K562 (cell line): ENCODE data around the gene FUZ. TPM values are rescaled to one million over a fixed set of nuclear protein-coding genes. Genes with fewer than 3 reads are reported as not detected.

Source experiments
- ATAC-seq: fragments of 200-7000 bp; cut with Tn5 transposase; 3 replicates; pipeline ENCODE4 v1.9.1; 2020; ENCODE audit warnings: moderate library complexity
- BruUV-seq: library from RNA; stranded (reverse); fragments of 400-500 nt; replicated peaks from 2 replicates; lab custom pipeline; 2021; lab: Mats Ljungman, UMichigan
- CTCF ChIA-PET: fragments of 300-600 bp; formaldehyde crosslinking; extraction: SDS; loops from one replicate; lab custom pipeline; 2021; ENCODE audit warnings: low intra/inter-chr PET ratio; lab: Yijun Ruan, JAX
- POLR2A ChIA-PET: fragments of 300-600, 350-650 bp; sonication (Branson Sonifier 250); formaldehyde crosslinking; extraction: SDS; loops from one replicate; lab custom pipeline; 2021; ENCODE audit warnings: antibody characterized with exemption, inconsistent platforms; lab: Yijun Ruan, JAX
- DNase-seq, 4 experiments: peaks; one replicate each; pipeline versions ENCODE4 v3.0.0 to v3.0.0-alpha.2; 2011 to 2018; ENCODE audit warnings: low spot score in 3 of 4, mixed read lengths in 3 of 4; ENCODE audit errors: extremely low read depth in 1 of 4
- FAIRE-seq: peaks from 2 replicates; lab custom pipeline; 2011; peaks lifted over from hg19 to GRCh38; lab: Jason Lieb, UNC
- H2AFZ ChIP-seq: 2 replicates; pipeline ENCODE4 v1.6.0; 2011; ENCODE audit warnings: low read depth, low read length, control low read depth, inconsistent platforms
- H3K27ac ChIP-seq: fragments of 200-600 bp; 3 replicates; pipeline ENCODE4 v1.8.0; 2011; ENCODE audit warnings: low read depth, mild to moderate bottlenecking, control low read depth, inconsistent platforms, low read length, moderate library complexity, mixed read lengths; ENCODE audit errors: extremely low read depth
- H3K27me3 ChIP-seq, 2 experiments: fragments of 300-600 bp in 1 of 2; 2 replicates in 1 of 2; 3 replicates in 1 of 2; pipeline versions ENCODE4 v1.6.0 to v1.8.0; 2011; ENCODE audit warnings: inconsistent platforms in 2 of 2, low read length in 2 of 2, mild to moderate bottlenecking in 1 of 2, mixed read lengths in 1 of 2, moderate library complexity in 1 of 2; ENCODE audit not compliant: control insufficient read depth in 2 of 2, insufficient read depth in 2 of 2
- H3K36me3 ChIP-seq: fragments of 300-600 bp; 3 replicates; pipeline ENCODE4 v1.8.0; 2011; ENCODE audit warnings: mild to moderate bottlenecking, low read length, inconsistent platforms; ENCODE audit not compliant: control insufficient read depth, insufficient read depth
- H3K4me1 ChIP-seq, 2 experiments: fragments of 200-600 bp in 1 of 2; replicated peaks in 1 of 2; 2 replicates in 1 of 2; 3 replicates in 1 of 2; pipeline versions ENCODE4 v1.5.1 to v1.8.0; 2011; ENCODE audit warnings: inconsistent platforms in 2 of 2, low read length in 2 of 2, mild to moderate bottlenecking in 1 of 2, mixed read lengths in 1 of 2, moderate library complexity in 1 of 2; ENCODE audit not compliant: control insufficient read depth in 2 of 2, insufficient read depth in 2 of 2
- H3K4me2 ChIP-seq: 2 replicates; pipeline ENCODE4 v1.6.1; 2011; ENCODE audit warnings: low read length, control low read depth, inconsistent platforms, mixed read lengths; ENCODE audit not compliant: insufficient read depth
- H3K4me3 ChIP-seq: fragments of 200-600 bp; sonication (generic), shearing (Covaris generic); 2 replicates; pipeline ENCODE4 v1.5.1; 2016; ENCODE audit warnings: control low read depth, inconsistent platforms
- H3K79me2 ChIP-seq: fragments of 200-600 bp; 3 replicates; pipeline ENCODE4 v1.8.0; 2011; ENCODE audit warnings: low read length, inconsistent platforms; ENCODE audit not compliant: control insufficient read depth, insufficient read depth
- H3K9ac ChIP-seq, 2 experiments: 2 replicates each; pipeline versions ENCODE4 v1.6.0 to v1.6.1; 2011; ENCODE audit warnings: low read depth in 2 of 2, low read length in 2 of 2, control low read depth in 1 of 2, inconsistent platforms in 1 of 2, mild to moderate bottlenecking in 1 of 2, mixed read lengths in 1 of 2; ENCODE audit not compliant: insufficient read depth in 1 of 2
- H3K9me1 ChIP-seq: one replicate; pipeline ENCODE4 v1.6.0; 2011; ENCODE audit warnings: inconsistent platforms, mild to moderate bottlenecking, low read length, moderate library complexity; ENCODE audit not compliant: control insufficient read depth, insufficient read depth
- H3K9me3 ChIP-seq: replicated peaks from 2 replicates; pipeline ENCODE4 v1.5.1; 2011; ENCODE audit warnings: low read depth, low read length, inconsistent platforms; ENCODE audit not compliant: control insufficient read depth, insufficient read depth
- H4K20me1 ChIP-seq: replicated peaks from 2 replicates; pipeline ENCODE4 v1.6.1; 2011; ENCODE audit warnings: low read length, inconsistent platforms, mixed read lengths; ENCODE audit not compliant: control insufficient read depth, insufficient read depth
- DNMT1 ChIP-seq: fragments of 450-650 bp; IDR thresholded peaks from 2 replicates; pipeline ENCODE4 v1.6.1; 2016; ENCODE audit warnings: antibody characterized with exemption, mild to moderate bottlenecking
- E2F6 ChIP-seq, 2 experiments: IDR thresholded peaks; 2 replicates each; pipeline ENCODE4 v1.6.1; 2011; ENCODE audit warnings: borderline replicate concordance in 1 of 2, control low read depth in 1 of 2, low read depth in 1 of 2, low read length in 1 of 2, mild to moderate bottlenecking in 1 of 2, mixed read lengths in 1 of 2, moderate library complexity in 1 of 2; ENCODE audit not compliant: insufficient read depth in 1 of 2, insufficient read length in 1 of 2, poor library complexity in 1 of 2, severe bottlenecking in 1 of 2; ENCODE audit errors: extremely low read depth in 1 of 2
- ESRRA ChIP-seq: fragments of 450-650 bp; IDR thresholded peaks from 2 replicates; pipeline ENCODE4 v1.6.1; 2014; ENCODE audit warnings: low read depth, mild to moderate bottlenecking, moderate library complexity, borderline replicate concordance
- PCBP2 ChIP-seq: fragments of 200-400 bp; formaldehyde crosslinking; IDR thresholded peaks from 2 replicates; pipeline ENCODE4 v1.6.1; 2018; ENCODE audit warnings: low read length, low read depth, mild to moderate bottlenecking, moderate library complexity; ENCODE audit not compliant: poor library complexity, severe bottlenecking
- POLR3G ChIP-seq: IDR thresholded peaks from 2 replicates; pipeline ENCODE4 v1.6.1; 2011; ENCODE audit not compliant: insufficient read length, insufficient replicate concordance; ENCODE audit errors: extremely low read depth
- SMAD3 ChIP-seq: fragments of 450-650 bp; formaldehyde crosslinking; conservative IDR thresholded peaks from 2 replicates; pipeline ENCODE4 v1.4.0; 2020; ENCODE audit warnings: mild to moderate bottlenecking
- TFE3 ChIP-seq: fragments of 450-650 bp; formaldehyde crosslinking; IDR thresholded peaks from 2 replicates; pipeline ENCODE4 v1.4.0; 2020; ENCODE audit warnings: mild to moderate bottlenecking, mixed read lengths
- ZNF347 ChIP-seq: fragments of 450-650 bp; formaldehyde crosslinking; IDR thresholded peaks from 2 replicates; pipeline ENCODE4 v1.4.0; 2020; ENCODE audit warnings: low read depth, mild to moderate bottlenecking, moderate library complexity
- WGBS: fragments of 100-300 bp; shearing (Covaris generic); methylation state at CpG from one replicate; pipeline ENCODE4 v1.1.6; 2016; ENCODE audit warnings: low coverage, mixed read lengths; ENCODE audit not compliant: insufficient coverage; ENCODE audit errors: missing lambda C conversion rate; 5-methylcytosine and 5-hydroxymethylcytosine counted together
- in situ Hi-C: fragments of 300-500 bp; cut with MboI; formaldehyde crosslinking; loops from 4 replicates; pipeline ENCODE4 v1.15.0; 2018; ENCODE audit warnings: inconsistent platforms, mixed read lengths
- intact Hi-C: fragments of 100-400 bp; cut with micrococcal nuclease; formaldehyde crosslinking; loops from 2 replicates; pipeline ENCODE4 v1.14.2; 2022
- polyA plus RNA-seq, 8 experiments: library from polyadenylated mRNA; depleted of rRNA in 4 of 8; stranded (reverse) in 5 of 8; unstranded in 3 of 8; fragments of >200 nt; fragmentation: Nextera tagmentation in 2 of 8; fragmentation: Illumina TruSeq in 1 of 8; extraction: Ambion mirVana in 2 of 8; extraction: Trizol in 1 of 8; gene quantifications; 2 replicates each; pipeline versions ENCODE4 v1.2.1 to v1.2.3, GENCODE V29; 2011 to 2014; ENCODE audit warnings: inconsistent platforms in 1 of 8, missing spikeins in 1 of 8
- total RNA-seq, 7 experiments: library from RNA; depleted of rRNA in 6 of 7; stranded (reverse); fragments of >200 nt in 6 of 7; fragmentation: Illumina TruSeq in 2 of 7; extraction: Trizol in 2 of 7; gene quantifications; 2 replicates each; pipeline versions ENCODE4 v1.2.1 to v1.2.3, GENCODE V29; 2011 to 2021; ENCODE audit warnings: low replicate concordance in 1 of 7

FUZ gene
- total and polyA plus RNA-seq, 9 of the 15 experiments (the other 6 are each of a cell fraction or from before 2014, with no cell fraction given): 0.17 to 7.6 (median 3.6) TPM; not detected in 1

GRCh38 chr19:49839713-49840112 lies 26.6 kb upstream of the FUZ start:
- ATAC-seq: no peak
- H3K9me1 ChIP-seq: peaks cover 2% of the 10 kb centered on the region
- ChIA-PET CTCF (no interaction called here), POLR2A (interaction anchor here (2.2 kb wide), 1 partner anchor 11 kb away, joined by 7 read pairs; no protein-coding TSS in a partner anchor)
- no peak overlapping the region for H2AFZ ChIP-seq
- BruUV-seq: no TSS peak
- peaks cover 0 to 23% of the 10 kb centered on the region in 2 experiments; a peak in 2 of 5 replicates for H3K4me1 ChIP-seq
- no peaks in the 10 kb centered on the region for H4K20me1 ChIP-seq
- peaks cover 62% of the 10 kb centered on the region for H3K36me3 ChIP-seq
- H3K79me2 ChIP-seq: no peaks in the 10 kb centered on the region
- H3K9ac ChIP-seq: no peak overlapping the region
- no peaks in the 10 kb centered on the region for H3K27me3 ChIP-seq
- H3K4me2 ChIP-seq: no peak overlapping the region
- 92% methylated on average over 11 of the region's 11 CpGs for WGBS
- FAIRE-seq: peak; percentile 11
- DNase-seq: no peak
- TF ChIP-seq ZNF347 (CRISPR knock-in tag): no peak
- no peak for TF ChIP-seq SMAD3 (CRISPR knock-in tag)
- TF ChIP-seq POLR3G: no peak
- no peak for TF ChIP-seq TFE3 (CRISPR knock-in tag)
- no peak for TF ChIP-seq ESRRA
- TF ChIP-seq E2F6 (IDR thresholded peaks at IDR 0.05; ENCODE audit: borderline replicate concordance in 1 of 2, extremely low read depth in 1 of 2, insufficient read depth in 1 of 2, insufficient read length in 1 of 2, low read depth in 1 of 2, low read length in 1 of 2, poor library complexity in 1 of 2, severe bottlenecking in 1 of 2): no peak
- no peak for TF ChIP-seq DNMT1
- no peak for TF ChIP-seq PCBP2
- no peak overlapping the region for H3K27ac ChIP-seq
- H3K9me3 ChIP-seq: no peaks in the 10 kb centered on the region
- intact Hi-C loops (no loop called here), in situ Hi-C loops (no loop called here)
- no peak overlapping the region for H3K4me3 ChIP-seq
